GM23338 (cell line): Measurements from ENCODE around the gene ACTN2. TPM values are rescaled to one million over a fixed set of nuclear protein-coding genes. Genes with fewer than 3 reads are reported as not detected.

Experiments
- ATAC-seq: fragments of 200-7000 bp; cut with Tn5 transposase; 3 replicates; pipeline ENCODE4 v1.9.1; 2020
- DNase-seq: peaks from one replicate; pipeline ENCODE4 v3.0.0-alpha.2; 2015; ENCODE audit warnings: low spot score
- H2AFZ ChIP-seq: fragments of 200-600 bp; sonication (generic); 2 replicates; pipeline ENCODE4 v1.8.0; 2016; ENCODE audit warnings: antibody characterized with exemption, mild to moderate bottlenecking, moderate library complexity
- H3F3A ChIP-seq: fragments of 200-600 bp; sonication (generic); replicated peaks from 2 replicates; pipeline ENCODE4 v1.8.0; 2017; ENCODE audit warnings: antibody characterized with exemption, mixed run types, low read depth
- H3K27ac ChIP-seq: fragments of 200-600 bp; sonication (generic); 2 replicates; pipeline ENCODE4 v1.6.1; 2016; ENCODE audit warnings: low read depth
- H3K27me3 ChIP-seq: fragments of 200-600 bp; sonication (generic); 2 replicates; pipeline ENCODE4 v1.8.0; 2016; ENCODE audit warnings: mild to moderate bottlenecking, mixed run types, moderate library complexity; ENCODE audit not compliant: insufficient read depth
- H3K36me3 ChIP-seq: fragments of 200-600 bp; sonication (generic); 2 replicates; pipeline ENCODE4 v1.8.0; 2016; ENCODE audit warnings: mild to moderate bottlenecking; ENCODE audit not compliant: insufficient read depth
- H3K4me1 ChIP-seq: fragments of 200-600 bp; sonication (generic); 2 replicates; pipeline ENCODE4 v1.8.0; 2016; ENCODE audit warnings: mild to moderate bottlenecking, moderate library complexity; ENCODE audit not compliant: insufficient read depth
- H3K4me2 ChIP-seq: fragments of 200-600 bp; sonication (generic); 2 replicates; pipeline ENCODE4 v1.7.1; 2017; ENCODE audit warnings: mixed run types
- H3K4me3 ChIP-seq: fragments of 200-600 bp; sonication (generic); 2 replicates; pipeline ENCODE4 v1.6.1; 2016; ENCODE audit warnings: mixed run types
- H3K79me2 ChIP-seq: fragments of 200-600 bp; sonication (generic); replicated peaks from 2 replicates; pipeline ENCODE4 v1.8.0; 2017; ENCODE audit warnings: mild to moderate bottlenecking; ENCODE audit not compliant: insufficient read depth
- H3K9me2 ChIP-seq: fragments of 200-600 bp; sonication (generic); 2 replicates; pipeline ENCODE4 v1.8.0; 2017; ENCODE audit not compliant: insufficient read depth
- H4K20me1 ChIP-seq: fragments of 200-600 bp; sonication (generic); replicated peaks from 2 replicates; pipeline ENCODE4 v1.8.0; 2017; ENCODE audit warnings: mild to moderate bottlenecking; ENCODE audit not compliant: insufficient read depth
- H3K27ac Mint-ChIP-seq: 2 replicates; pipeline ENCODE4 v1.8.0; 2020; ENCODE audit warnings: inconsistent platforms, mild to moderate bottlenecking, moderate library complexity, mixed read lengths
- H3K27me3 Mint-ChIP-seq: 3 replicates; pipeline ENCODE4 v1.8.0; 2022; ENCODE audit warnings: low read depth, mild to moderate bottlenecking, moderate library complexity, mixed read lengths, inconsistent platforms; ENCODE audit not compliant: insufficient read depth, poor library complexity
- H3K36me3 Mint-ChIP-seq: 3 replicates; pipeline ENCODE4 v1.8.0; 2021; ENCODE audit warnings: low read depth, mild to moderate bottlenecking, inconsistent platforms, moderate library complexity, mixed read lengths
- H3K4me1 Mint-ChIP-seq: 3 replicates; pipeline ENCODE4 v1.8.0; 2020; ENCODE audit warnings: mild to moderate bottlenecking, inconsistent platforms, mixed read lengths
- H3K4me3 Mint-ChIP-seq: 3 replicates; pipeline ENCODE4 v1.8.0; 2021; ENCODE audit warnings: moderate library complexity, mild to moderate bottlenecking, inconsistent platforms, mixed read lengths
- H3K9me3 Mint-ChIP-seq: 3 replicates; pipeline ENCODE4 v1.8.0; 2020; ENCODE audit warnings: moderate library complexity, mild to moderate bottlenecking, inconsistent platforms, mixed read lengths
- CREB1 ChIP-seq: fragments of 250-450 bp; sonication (Bioruptor Pico); IDR thresholded peaks from 2 replicates; pipeline ENCODE4 v1.5.0; 2020; ENCODE audit warnings: low read depth, mild to moderate bottlenecking, moderate library complexity
- POLR2AphosphoS5 ChIP-seq: IDR thresholded peaks from 2 replicates; pipeline ENCODE4 v1.6.1; 2016; ENCODE audit warnings: antibody characterized with exemption, low read depth
- STAT1 ChIP-seq: IDR thresholded peaks from one replicate; pipeline ENCODE4 v1.6.1; 2016; ENCODE audit warnings: antibody characterized with exemption; ENCODE audit not compliant: unreplicated experiment
- ZNF114 ChIP-seq: fragments of 250-450 bp; sonication (Bioruptor Pico); IDR thresholded peaks from 2 replicates; pipeline ENCODE4 v1.5.0; 2020; ENCODE audit warnings: mild to moderate bottlenecking, moderate library complexity
- polyA plus RNA-seq: library from polyadenylated mRNA; unstranded; fragments of >200 nt; fragmentation: Nextera tagmentation; extraction: Ambion mirVana; gene quantifications from 2 replicates; pipeline ENCODE4 v1.2.1, GENCODE V29; 2016
- total RNA-seq: library from RNA; depleted of rRNA; stranded (reverse); fragments of >200 nt; shearing (Covaris generic); gene quantifications from 2 replicates; pipeline ENCODE4 v1.2.3, GENCODE V29; 2014
- TF ChIP-seq, protein P1 (sequence below): IDR thresholded peaks from 2 replicates; pipeline ENCODE4 v1.6.1; 2016; ENCODE audit warnings: antibody characterized with exemption
- TF ChIP-seq, protein P2 (sequence below): fragments of 250-450 bp; sonication (Bioruptor Pico); IDR thresholded peaks from 2 replicates; pipeline ENCODE4 v1.5.0; 2020; ENCODE audit warnings: mild to moderate bottlenecking, moderate library complexity
- TF ChIP-seq, protein P3 (sequence below): IDR thresholded peaks from one replicate; pipeline ENCODE4 v1.6.1; 2018; ENCODE audit warnings: antibody characterized with exemption; ENCODE audit not compliant: unreplicated experiment
- TF ChIP-seq, protein P4 (sequence below), 2 experiments: fragments of 200-600 bp in 1 of 2; sonication (generic) in 1 of 2; conservative IDR thresholded peaks; 2 replicates each; pipeline versions ENCODE4 v1.5.1 to v1.6.1; 2016 to 2017; ENCODE audit warnings: antibody characterized with exemption in 2 of 2, low read depth in 2 of 2, mild to moderate bottlenecking in 2 of 2, moderate library complexity in 1 of 2

ACTN2 gene
- total and polyA plus RNA-seq, 2 experiments from 2014 or later, result 1.9 to 2.8 TPM

DNA sequence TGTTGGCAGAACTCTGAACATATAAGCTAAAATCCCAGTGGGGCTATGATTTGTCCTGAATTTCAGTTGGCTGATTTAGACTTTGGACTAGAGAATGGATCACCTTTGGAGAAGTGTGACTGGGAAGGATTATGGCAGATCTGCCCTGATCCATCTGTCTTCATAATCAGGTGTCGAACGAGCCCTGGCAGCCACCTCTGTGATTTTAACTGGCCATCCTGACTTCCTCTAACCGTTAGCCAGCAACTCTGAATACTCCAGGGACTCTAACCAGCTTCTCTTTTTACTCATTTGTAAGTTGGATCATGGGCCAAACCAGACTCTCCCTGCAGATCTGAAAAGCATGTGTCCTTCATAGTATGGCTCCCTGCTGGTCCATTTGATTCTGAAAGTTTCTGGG lies 32.0 kb downstream of the ACTN2 start:
- DNase-seq (no peak), ATAC-seq (no peak)
- Histone ChIP-seq H3K27ac (no peak overlapping the region), H3K4me3 (no peak overlapping the region), H3K4me2 (no peak overlapping the region), H3K9me2 (no peaks in the 10 kb centered on the region), H3K27me3 (no peaks in the 10 kb centered on the region), H3K4me1 (no peaks in the 10 kb centered on the region), H4K20me1 (no peaks in the 10 kb centered on the region), H2AFZ (no peak overlapping the region), H3K79me2 (no peaks in the 10 kb centered on the region), H3F3A (no peaks in the 10 kb centered on the region), H3K36me3 (no peaks in the 10 kb centered on the region)
- no peaks in the 10 kb centered on the region for H3K27me3 Mint-ChIP-seq
- no peak overlapping the region for H3K4me3 Mint-ChIP-seq
- no peaks in the 10 kb centered on the region for H3K36me3 Mint-ChIP-seq
- no peaks in the 10 kb centered on the region for H3K4me1 Mint-ChIP-seq
- H3K9me3 Mint-ChIP-seq, result no peaks in the 10 kb centered on the region
- H3K27ac Mint-ChIP-seq, result no peak overlapping the region
- TF ChIP-seq, protein P1, sequence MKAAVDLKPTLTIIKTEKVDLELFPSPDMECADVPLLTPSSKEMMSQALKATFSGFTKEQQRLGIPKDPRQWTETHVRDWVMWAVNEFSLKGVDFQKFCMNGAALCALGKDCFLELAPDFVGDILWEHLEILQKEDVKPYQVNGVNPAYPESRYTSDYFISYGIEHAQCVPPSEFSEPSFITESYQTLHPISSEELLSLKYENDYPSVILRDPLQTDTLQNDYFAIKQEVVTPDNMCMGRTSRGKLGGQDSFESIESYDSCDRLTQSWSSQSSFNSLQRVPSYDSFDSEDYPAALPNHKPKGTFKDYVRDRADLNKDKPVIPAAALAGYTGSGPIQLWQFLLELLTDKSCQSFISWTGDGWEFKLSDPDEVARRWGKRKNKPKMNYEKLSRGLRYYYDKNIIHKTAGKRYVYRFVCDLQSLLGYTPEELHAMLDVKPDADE, result no peak
- TF ChIP-seq, protein P2, sequence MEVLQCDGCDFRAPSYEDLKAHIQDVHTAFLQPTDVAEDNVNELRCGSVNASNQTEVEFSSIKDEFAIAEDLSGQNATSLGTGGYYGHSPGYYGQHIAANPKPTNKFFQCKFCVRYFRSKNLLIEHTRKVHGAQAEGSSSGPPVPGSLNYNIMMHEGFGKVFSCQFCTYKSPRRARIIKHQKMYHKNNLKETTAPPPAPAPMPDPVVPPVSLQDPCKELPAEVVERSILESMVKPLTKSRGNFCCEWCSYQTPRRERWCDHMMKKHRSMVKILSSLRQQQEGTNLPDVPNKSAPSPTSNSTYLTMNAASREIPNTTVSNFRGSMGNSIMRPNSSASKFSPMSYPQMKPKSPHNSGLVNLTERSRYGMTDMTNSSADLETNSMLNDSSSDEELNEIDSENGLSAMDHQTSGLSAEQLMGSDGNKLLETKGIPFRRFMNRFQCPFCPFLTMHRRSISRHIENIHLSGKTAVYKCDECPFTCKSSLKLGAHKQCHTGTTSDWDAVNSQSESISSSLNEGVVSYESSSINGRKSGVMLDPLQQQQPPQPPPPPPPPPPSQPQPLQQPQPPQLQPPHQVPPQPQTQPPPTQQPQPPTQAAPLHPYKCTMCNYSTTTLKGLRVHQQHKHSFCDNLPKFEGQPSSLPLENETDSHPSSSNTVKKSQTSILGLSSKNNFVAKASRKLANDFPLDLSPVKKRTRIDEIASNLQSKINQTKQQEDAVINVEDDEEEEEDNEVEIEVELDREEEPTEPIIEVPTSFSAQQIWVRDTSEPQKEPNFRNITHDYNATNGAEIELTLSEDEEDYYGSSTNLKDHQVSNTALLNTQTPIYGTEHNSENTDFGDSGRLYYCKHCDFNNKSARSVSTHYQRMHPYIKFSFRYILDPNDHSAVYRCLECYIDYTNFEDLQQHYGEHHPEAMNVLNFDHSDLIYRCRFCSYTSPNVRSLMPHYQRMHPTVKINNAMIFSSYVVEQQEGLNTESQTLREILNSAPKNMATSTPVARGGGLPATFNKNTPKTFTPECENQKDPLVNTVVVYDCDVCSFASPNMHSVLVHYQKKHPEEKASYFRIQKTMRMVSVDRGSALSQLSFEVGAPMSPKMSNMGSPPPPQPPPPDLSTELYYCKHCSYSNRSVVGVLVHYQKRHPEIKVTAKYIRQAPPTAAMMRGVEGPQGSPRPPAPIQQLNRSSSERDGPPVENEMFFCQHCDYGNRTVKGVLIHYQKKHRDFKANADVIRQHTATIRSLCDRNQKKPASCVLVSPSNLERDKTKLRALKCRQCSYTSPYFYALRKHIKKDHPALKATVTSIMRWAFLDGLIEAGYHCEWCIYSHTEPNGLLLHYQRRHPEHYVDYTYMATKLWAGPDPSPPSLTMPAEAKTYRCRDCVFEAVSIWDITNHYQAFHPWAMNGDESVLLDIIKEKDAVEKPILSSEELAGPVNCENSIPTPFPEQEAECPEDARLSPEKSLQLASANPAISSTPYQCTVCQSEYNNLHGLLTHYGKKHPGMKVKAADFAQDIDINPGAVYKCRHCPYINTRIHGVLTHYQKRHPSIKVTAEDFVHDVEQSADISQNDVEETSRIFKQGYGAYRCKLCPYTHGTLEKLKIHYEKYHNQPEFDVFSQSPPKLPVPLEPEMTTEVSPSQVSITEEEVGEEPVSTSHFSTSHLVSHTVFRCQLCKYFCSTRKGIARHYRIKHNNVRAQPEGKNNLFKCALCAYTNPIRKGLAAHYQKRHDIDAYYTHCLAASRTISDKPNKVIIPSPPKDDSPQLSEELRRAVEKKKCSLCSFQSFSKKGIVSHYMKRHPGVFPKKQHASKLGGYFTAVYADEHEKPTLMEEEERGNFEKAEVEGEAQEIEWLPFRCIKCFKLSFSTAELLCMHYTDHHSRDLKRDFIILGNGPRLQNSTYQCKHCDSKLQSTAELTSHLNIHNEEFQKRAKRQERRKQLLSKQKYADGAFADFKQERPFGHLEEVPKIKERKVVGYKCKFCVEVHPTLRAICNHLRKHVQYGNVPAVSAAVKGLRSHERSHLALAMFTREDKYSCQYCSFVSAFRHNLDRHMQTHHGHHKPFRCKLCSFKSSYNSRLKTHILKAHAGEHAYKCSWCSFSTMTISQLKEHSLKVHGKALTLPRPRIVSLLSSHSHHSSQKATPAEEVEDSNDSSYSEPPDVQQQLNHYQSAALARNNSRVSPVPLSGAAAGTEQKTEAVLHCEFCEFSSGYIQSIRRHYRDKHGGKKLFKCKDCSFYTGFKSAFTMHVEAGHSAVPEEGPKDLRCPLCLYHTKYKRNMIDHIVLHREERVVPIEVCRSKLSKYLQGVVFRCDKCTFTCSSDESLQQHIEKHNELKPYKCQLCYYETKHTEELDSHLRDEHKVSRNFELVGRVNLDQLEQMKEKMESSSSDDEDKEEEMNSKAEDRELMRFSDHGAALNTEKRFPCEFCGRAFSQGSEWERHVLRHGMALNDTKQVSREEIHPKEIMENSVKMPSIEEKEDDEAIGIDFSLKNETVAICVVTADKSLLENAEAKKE (CRISPR knock-in tag), result no peak
- TF ChIP-seq CREB1 (no peak), POLR2AphosphoS5 (no peak), ZNF114 (CRISPR knock-in tag) (no peak), STAT1 (no peak)
- TF ChIP-seq, protein P3, sequence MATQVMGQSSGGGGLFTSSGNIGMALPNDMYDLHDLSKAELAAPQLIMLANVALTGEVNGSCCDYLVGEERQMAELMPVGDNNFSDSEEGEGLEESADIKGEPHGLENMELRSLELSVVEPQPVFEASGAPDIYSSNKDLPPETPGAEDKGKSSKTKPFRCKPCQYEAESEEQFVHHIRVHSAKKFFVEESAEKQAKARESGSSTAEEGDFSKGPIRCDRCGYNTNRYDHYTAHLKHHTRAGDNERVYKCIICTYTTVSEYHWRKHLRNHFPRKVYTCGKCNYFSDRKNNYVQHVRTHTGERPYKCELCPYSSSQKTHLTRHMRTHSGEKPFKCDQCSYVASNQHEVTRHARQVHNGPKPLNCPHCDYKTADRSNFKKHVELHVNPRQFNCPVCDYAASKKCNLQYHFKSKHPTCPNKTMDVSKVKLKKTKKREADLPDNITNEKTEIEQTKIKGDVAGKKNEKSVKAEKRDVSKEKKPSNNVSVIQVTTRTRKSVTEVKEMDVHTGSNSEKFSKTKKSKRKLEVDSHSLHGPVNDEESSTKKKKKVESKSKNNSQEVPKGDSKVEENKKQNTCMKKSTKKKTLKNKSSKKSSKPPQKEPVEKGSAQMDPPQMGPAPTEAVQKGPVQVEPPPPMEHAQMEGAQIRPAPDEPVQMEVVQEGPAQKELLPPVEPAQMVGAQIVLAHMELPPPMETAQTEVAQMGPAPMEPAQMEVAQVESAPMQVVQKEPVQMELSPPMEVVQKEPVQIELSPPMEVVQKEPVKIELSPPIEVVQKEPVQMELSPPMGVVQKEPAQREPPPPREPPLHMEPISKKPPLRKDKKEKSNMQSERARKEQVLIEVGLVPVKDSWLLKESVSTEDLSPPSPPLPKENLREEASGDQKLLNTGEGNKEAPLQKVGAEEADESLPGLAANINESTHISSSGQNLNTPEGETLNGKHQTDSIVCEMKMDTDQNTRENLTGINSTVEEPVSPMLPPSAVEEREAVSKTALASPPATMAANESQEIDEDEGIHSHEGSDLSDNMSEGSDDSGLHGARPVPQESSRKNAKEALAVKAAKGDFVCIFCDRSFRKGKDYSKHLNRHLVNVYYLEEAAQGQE, result no peak
- TF ChIP-seq, protein P4, sequence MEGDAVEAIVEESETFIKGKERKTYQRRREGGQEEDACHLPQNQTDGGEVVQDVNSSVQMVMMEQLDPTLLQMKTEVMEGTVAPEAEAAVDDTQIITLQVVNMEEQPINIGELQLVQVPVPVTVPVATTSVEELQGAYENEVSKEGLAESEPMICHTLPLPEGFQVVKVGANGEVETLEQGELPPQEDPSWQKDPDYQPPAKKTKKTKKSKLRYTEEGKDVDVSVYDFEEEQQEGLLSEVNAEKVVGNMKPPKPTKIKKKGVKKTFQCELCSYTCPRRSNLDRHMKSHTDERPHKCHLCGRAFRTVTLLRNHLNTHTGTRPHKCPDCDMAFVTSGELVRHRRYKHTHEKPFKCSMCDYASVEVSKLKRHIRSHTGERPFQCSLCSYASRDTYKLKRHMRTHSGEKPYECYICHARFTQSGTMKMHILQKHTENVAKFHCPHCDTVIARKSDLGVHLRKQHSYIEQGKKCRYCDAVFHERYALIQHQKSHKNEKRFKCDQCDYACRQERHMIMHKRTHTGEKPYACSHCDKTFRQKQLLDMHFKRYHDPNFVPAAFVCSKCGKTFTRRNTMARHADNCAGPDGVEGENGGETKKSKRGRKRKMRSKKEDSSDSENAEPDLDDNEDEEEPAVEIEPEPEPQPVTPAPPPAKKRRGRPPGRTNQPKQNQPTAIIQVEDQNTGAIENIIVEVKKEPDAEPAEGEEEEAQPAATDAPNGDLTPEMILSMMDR (conservative IDR thresholded peaks at IDR 0.05; ENCODE audit: low read depth in 2 of 2), result no peak
